Measurements from ENCODE around the gene TCF4.

DNA sequence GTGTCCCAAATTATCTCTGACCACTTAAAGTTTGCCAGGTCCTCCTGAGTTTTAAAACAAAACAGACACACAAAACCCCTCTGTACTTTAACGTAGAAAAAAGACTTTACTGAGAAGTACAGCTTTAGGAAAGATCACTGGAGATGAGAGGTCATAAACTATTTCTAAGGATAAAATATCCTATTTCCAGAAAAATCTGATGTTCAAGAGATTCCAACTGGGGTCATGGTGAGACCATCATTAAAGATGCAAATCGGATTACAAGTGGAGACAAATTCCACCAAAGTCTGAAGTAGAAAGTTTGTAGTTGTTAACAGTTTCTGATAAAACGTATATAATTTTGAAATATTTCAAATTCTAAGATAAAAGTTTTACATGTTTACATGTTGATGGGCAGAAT lies 241.6 kb downstream of the TCF4 start:
- no peak for TF ChIP-seq EZH2phosphoT487 (IDR thresholded peaks at IDR 0.05; ENCODE audit: borderline replicate concordance)
- TF ChIP-seq, protein P1, sequence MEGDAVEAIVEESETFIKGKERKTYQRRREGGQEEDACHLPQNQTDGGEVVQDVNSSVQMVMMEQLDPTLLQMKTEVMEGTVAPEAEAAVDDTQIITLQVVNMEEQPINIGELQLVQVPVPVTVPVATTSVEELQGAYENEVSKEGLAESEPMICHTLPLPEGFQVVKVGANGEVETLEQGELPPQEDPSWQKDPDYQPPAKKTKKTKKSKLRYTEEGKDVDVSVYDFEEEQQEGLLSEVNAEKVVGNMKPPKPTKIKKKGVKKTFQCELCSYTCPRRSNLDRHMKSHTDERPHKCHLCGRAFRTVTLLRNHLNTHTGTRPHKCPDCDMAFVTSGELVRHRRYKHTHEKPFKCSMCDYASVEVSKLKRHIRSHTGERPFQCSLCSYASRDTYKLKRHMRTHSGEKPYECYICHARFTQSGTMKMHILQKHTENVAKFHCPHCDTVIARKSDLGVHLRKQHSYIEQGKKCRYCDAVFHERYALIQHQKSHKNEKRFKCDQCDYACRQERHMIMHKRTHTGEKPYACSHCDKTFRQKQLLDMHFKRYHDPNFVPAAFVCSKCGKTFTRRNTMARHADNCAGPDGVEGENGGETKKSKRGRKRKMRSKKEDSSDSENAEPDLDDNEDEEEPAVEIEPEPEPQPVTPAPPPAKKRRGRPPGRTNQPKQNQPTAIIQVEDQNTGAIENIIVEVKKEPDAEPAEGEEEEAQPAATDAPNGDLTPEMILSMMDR (conservative IDR thresholded peaks at IDR 0.05; ENCODE audit: low read length), result no peak

All from Loucy (cell line).